ENCODE data around the gene SDR9C7.

GRCh38 chr12:56927281-56927680 lies 6.9 kb downstream of the SDR9C7 start:
- TF ChIP-seq CTCF (conservative IDR thresholded peaks at IDR 0.05; ENCODE audit: low read depth, low read length) (no peak), EZH2 (IDR thresholded peaks at IDR 0.05; ENCODE audit: low read length, unreplicated experiment) (no peak)
